MM.1S (cell line): ENCODE measurements around the gene SAMSN1.

ENCODE experiments used
- DNase-seq: peaks from one replicate; pipeline ENCODE4 v3.0.0-alpha.2; 2015
- H2AFZ ChIP-seq: fragments of 300-600 bp; sonication (generic); 2 replicates; pipeline ENCODE4 v1.6.0; 2016; ENCODE audit warnings: antibody characterized with exemption, low read length
- H3F3A ChIP-seq: fragments of 300-600 bp; sonication (generic); 2 replicates; pipeline ENCODE4 v1.6.1; 2016; ENCODE audit warnings: mild to moderate bottlenecking, antibody characterized with exemption, low read length, moderate library complexity, mixed read lengths; ENCODE audit not compliant: insufficient read depth
- H3K27ac ChIP-seq: fragments of 300-600 bp; sonication (generic); 2 replicates; pipeline ENCODE4 v1.5.1; 2016; ENCODE audit warnings: mild to moderate bottlenecking, low read length
- H3K27me3 ChIP-seq: fragments of 300-600 bp; sonication (generic); replicated peaks from 2 replicates; pipeline ENCODE4 v1.6.0; 2016; ENCODE audit warnings: low read length; ENCODE audit not compliant: insufficient read depth
- H3K36me3 ChIP-seq: fragments of 300-600 bp; sonication (generic); replicated peaks from 2 replicates; pipeline ENCODE4 v1.6.1; 2016; ENCODE audit warnings: mild to moderate bottlenecking, low read length, mixed read lengths; ENCODE audit not compliant: insufficient read depth
- H3K4me1 ChIP-seq: fragments of 300-600 bp; sonication (generic); 2 replicates; pipeline ENCODE4 v1.6.1; 2016; ENCODE audit warnings: low read length, mixed read lengths
- H3K4me2 ChIP-seq: fragments of 300-600 bp; sonication (generic); 2 replicates; pipeline ENCODE4 v1.6.0; 2016; ENCODE audit warnings: low read depth, low read length
- H3K4me3 ChIP-seq: fragments of 300-600 bp; sonication (generic); 2 replicates; pipeline ENCODE4 v1.5.1; 2016; ENCODE audit warnings: low read length, mixed read lengths
- H3K79me2 ChIP-seq: fragments of 300-600 bp; sonication (generic); 2 replicates; pipeline ENCODE4 v1.6.1; 2016; ENCODE audit warnings: mixed run types, low read length, mixed read lengths
- H3K9ac ChIP-seq: fragments of 300-600 bp; sonication (generic); 2 replicates; pipeline ENCODE4 v1.6.1; 2016; ENCODE audit warnings: low read length, mixed read lengths
- H3K9me2 ChIP-seq: fragments of 300-600 bp; sonication (generic); replicated peaks from 2 replicates; pipeline ENCODE4 v1.6.1; 2016; ENCODE audit warnings: mild to moderate bottlenecking, low read length, mixed read lengths; ENCODE audit not compliant: insufficient read depth
- H3K9me3 ChIP-seq: fragments of 300-600 bp; sonication (generic); replicated peaks from 2 replicates; pipeline ENCODE4 v1.6.1; 2016; ENCODE audit warnings: mild to moderate bottlenecking, low read length, mixed read lengths; ENCODE audit not compliant: insufficient read depth
- H4K20me1 ChIP-seq: fragments of 300-600 bp; sonication (generic); 2 replicates; pipeline ENCODE4 v1.6.1; 2016; ENCODE audit warnings: mild to moderate bottlenecking, low read length, moderate library complexity, mixed read lengths; ENCODE audit not compliant: insufficient read depth
- CTCF ChIP-seq: fragments of 300-600 bp; sonication (generic); IDR thresholded peaks from 2 replicates; pipeline ENCODE4 v1.5.1; 2016; ENCODE audit warnings: antibody characterized with exemption, low read length, mixed read lengths
- EZH2 ChIP-seq: fragments of 300-600 bp; sonication (generic); optimal IDR thresholded peaks from 2 replicates; pipeline ENCODE3; 2017; ENCODE audit warnings: low read depth, mild to moderate bottlenecking, antibody characterized with exemption, low read length, mixed read lengths
- EZH2phosphoT487 ChIP-seq: fragments of 300-600 bp; sonication (generic); IDR thresholded peaks from 2 replicates; pipeline ENCODE4 v1.6.1; 2018; ENCODE audit warnings: antibody characterized with exemption, low read length

The SAMSN1 gene

DNA sequence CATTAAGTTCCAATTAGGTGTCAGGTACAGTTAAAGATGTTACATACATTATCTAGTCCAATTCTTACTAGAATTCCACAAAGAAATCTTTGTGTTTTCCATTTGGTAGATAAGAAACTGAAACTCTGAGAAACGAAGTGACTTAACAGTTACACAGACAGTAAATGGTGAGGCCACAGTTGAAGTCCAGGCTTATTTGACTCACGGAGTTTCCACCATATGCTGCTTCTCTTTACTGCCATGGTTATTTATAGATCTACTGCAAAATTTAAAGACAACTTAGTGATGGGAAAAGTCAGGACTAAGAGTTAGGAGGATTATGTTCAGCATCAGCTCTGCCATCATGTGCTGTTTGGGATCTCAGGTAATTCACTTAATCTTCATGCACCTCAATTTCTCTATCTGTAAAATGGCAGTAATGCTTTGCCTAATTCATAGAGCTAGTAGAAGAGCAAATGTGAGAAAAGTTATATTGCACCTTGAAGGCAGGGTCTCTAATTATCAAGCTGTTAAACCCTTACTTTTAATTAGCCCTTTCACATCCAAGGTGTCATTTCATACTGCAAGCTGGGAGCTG lies 26.2 kb upstream of the SAMSN1 start:
- Histone ChIP-seq H3K9me2 (no peaks in the 10 kb centered on the region), H3K9me3 (no peaks in the 10 kb centered on the region), H3K9ac (no peak overlapping the region), H3K36me3 (no peaks in the 10 kb centered on the region), H2AFZ (no peak overlapping the region), H3K27me3 (no peaks in the 10 kb centered on the region), H3K27ac (no peak overlapping the region), H3K4me1 (peaks cover 11% of the 10 kb centered on the region; the same call in 1 of the 2 replicates), H3F3A (no peaks in the 10 kb centered on the region), H3K4me3 (no peak overlapping the region), H3K4me2 (no peak overlapping the region), H3K79me2 (no peaks in the 10 kb centered on the region), H4K20me1 (no peaks in the 10 kb centered on the region)
- TF ChIP-seq EZH2phosphoT487 (no peak), EZH2 (no peak)
- DNase-seq, result no peak

- no peak overlapping the region for H3K4me2 ChIP-seq
- H3K4me3 ChIP-seq, result no peak overlapping the region
Measured at GRCh38 chr21:14569868-14570267, 23.8 kb upstream of the SAMSN1 start.

DNA sequence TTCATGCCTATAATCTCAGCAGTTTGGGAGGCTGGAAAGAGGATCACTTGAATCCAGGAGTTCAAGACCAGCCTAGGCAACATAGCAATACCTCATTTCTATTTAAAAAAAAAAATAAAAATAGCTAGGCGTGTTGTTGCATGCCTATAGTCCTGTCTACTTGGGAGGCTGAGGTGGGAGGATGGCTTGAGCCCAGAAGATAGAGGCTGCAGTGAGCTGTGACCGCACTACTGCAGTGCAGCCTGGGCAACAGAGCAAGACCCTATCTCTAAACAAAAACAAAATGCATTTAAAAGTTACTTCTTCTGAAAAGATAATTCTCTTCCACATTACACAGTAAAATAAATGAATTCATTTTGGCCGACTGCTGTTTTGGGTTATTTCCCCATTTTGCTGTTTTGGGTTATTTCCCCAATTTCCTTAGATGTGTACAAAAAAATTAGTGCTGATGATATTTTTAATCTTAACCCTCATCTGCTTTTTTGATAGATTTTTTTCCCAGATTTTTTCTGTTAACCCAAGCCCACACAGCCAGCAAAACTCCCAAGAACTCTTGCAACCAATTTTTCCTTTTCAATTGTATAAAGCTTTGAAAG lies 23.0 kb upstream of the SAMSN1 start:
- Histone ChIP-seq H3K9me2 (no peaks in the 10 kb centered on the region), H3K4me1 (peaks cover 11% of the 10 kb centered on the region; the same call in 1 of the 2 replicates), H3K27ac (no peak overlapping the region), H3K79me2 (no peaks in the 10 kb centered on the region), H3F3A (no peaks in the 10 kb centered on the region), H3K4me2 (no peak overlapping the region), H3K9ac (no peak overlapping the region), H3K36me3 (no peaks in the 10 kb centered on the region), H3K4me3 (no peak overlapping the region), H4K20me1 (no peaks in the 10 kb centered on the region), H3K27me3 (no peaks in the 10 kb centered on the region), H2AFZ (no peak overlapping the region), H3K9me3 (no peaks in the 10 kb centered on the region)
- no peak for TF ChIP-seq EZH2phosphoT487
- no peak for TF ChIP-seq EZH2
- no peak for TF ChIP-seq CTCF
- no peak for DNase-seq

More at GRCh38 chr21:14569868-14570267, 23.8 kb upstream of the SAMSN1 start:
- Histone ChIP-seq H3K4me1 (peaks cover 11% of the 10 kb centered on the region; the same call in 1 of the 2 replicates), H3K9me3 (no peaks in the 10 kb centered on the region), H3K79me2 (no peaks in the 10 kb centered on the region), H3K9ac (no peak overlapping the region), H2AFZ (no peak overlapping the region), H3K9me2 (no peaks in the 10 kb centered on the region), H3F3A (no peaks in the 10 kb centered on the region), H4K20me1 (no peaks in the 10 kb centered on the region), H3K36me3 (no peaks in the 10 kb centered on the region), H3K27ac (no peak overlapping the region), H3K27me3 (no peaks in the 10 kb centered on the region)
- TF ChIP-seq EZH2phosphoT487 (no peak), CTCF (no peak), EZH2 (no peak)
- no peak for DNase-seq
